GM12878 (cell line): Measurements from ENCODE around the gene RFX7. TPM values are rescaled to one million over a fixed set of nuclear protein-coding genes. Genes with fewer than 3 reads are reported as not detected.

Source experiments
- ASH2L ChIP-seq: fragments of 300-600, 200-600 bp; sonication (generic); IDR thresholded peaks from 2 replicates; pipeline ENCODE4 v1.6.1; 2017; ENCODE audit warnings: low read depth, mild to moderate bottlenecking, borderline replicate concordance
- ATF7 ChIP-seq: fragments of 450-650 bp; IDR thresholded peaks from 2 replicates; pipeline ENCODE4 v1.6.1; 2016; ENCODE audit warnings: low read depth, mild to moderate bottlenecking
- EED ChIP-seq: sonication (generic); IDR thresholded peaks from 2 replicates; pipeline ENCODE4 v1.6.1; 2016; ENCODE audit warnings: antibody characterized with exemption, low read depth
- EP300 ChIP-seq, 2 experiments: fragments of 150-350 bp in 1 of 2; IDR thresholded peaks; 2 replicates each; pipeline ENCODE4 v1.6.1; 2011 to 2012; ENCODE audit warnings: low read depth in 2 of 2, low read length in 2 of 2, borderline replicate concordance in 1 of 2, improper control_type of control experiment in 1 of 2, inconsistent platforms in 1 of 2; ENCODE audit not compliant: control insufficient read depth in 1 of 2
- FOXK2 ChIP-seq: fragments of 450-650 bp; IDR thresholded peaks from 2 replicates; pipeline ENCODE4 v1.6.1; 2017; ENCODE audit warnings: mild to moderate bottlenecking, moderate library complexity
- IRF4 ChIP-seq: IDR thresholded peaks from 2 replicates; pipeline ENCODE4 v1.6.1; 2011; ENCODE audit warnings: low read depth, low read length
- PAX8 ChIP-seq: fragments of 450-650 bp; IDR thresholded peaks from 2 replicates; pipeline ENCODE4 v1.6.1; 2017; ENCODE audit warnings: mild to moderate bottlenecking, moderate library complexity
- SIX5 ChIP-seq: IDR thresholded peaks from 2 replicates; pipeline ENCODE4 v1.6.1; 2011; ENCODE audit warnings: mild to moderate bottlenecking, low read depth, low read length, moderate library complexity; ENCODE audit not compliant: severe bottlenecking
- TCF12 ChIP-seq: IDR thresholded peaks from 2 replicates; pipeline ENCODE4 v1.6.1; 2011; ENCODE audit warnings: low read depth, mild to moderate bottlenecking, low read length
- ZNF207 ChIP-seq: fragments of 450-650 bp; IDR thresholded peaks from 2 replicates; pipeline ENCODE4 v1.6.1; 2014; ENCODE audit warnings: antibody characterized with exemption, mild to moderate bottlenecking, borderline replicate concordance
- polyA plus RNA-seq, 11 experiments: library from polyadenylated mRNA; depleted of rRNA in 4 of 11; unstranded in 6 of 11; stranded (reverse) in 5 of 11; fragments of >200 nt; fragmentation: Nextera tagmentation in 4 of 11; fragmentation: Illumina TruSeq in 1 of 11; extraction: Ambion mirVana in 4 of 11; extraction: Trizol in 1 of 11; gene quantifications; 1 replicate in 1 of 11; 2 replicates in 10 of 11; pipeline versions ENCODE4 v1.2.1 to v1.2.3, GENCODE V29; 2011 to 2016; ENCODE audit warnings: inconsistent platforms in 2 of 11, missing spikeins in 2 of 11, low read depth in 1 of 11
- total RNA-seq, 4 experiments: library from RNA; depleted of rRNA in 3 of 4; stranded (reverse); fragments of >200 nt in 3 of 4; fragmentation: Illumina TruSeq in 1 of 4; extraction: Trizol in 1 of 4; gene quantifications; 2 replicates each; pipeline versions ENCODE4 v1.2.1 to v1.2.3, GENCODE V29; 2013 to 2021
- TF ChIP-seq, protein P1 (sequence below): fragments of 450-650 bp; IDR thresholded peaks from 2 replicates; pipeline ENCODE4 v1.6.1; 2016; ENCODE audit warnings: mild to moderate bottlenecking
- TF ChIP-seq, protein P2 (sequence below): fragments of 450-650 bp; IDR thresholded peaks from 2 replicates; pipeline ENCODE4 v1.6.1; 2017; ENCODE audit warnings: mild to moderate bottlenecking
- TF ChIP-seq, protein P3 (sequence below): fragments of 450-650 bp; IDR thresholded peaks from 2 replicates; pipeline ENCODE4 v1.6.1; 2017; ENCODE audit warnings: mild to moderate bottlenecking, moderate library complexity
- TF ChIP-seq, protein P4 (sequence below): IDR thresholded peaks from 2 replicates; pipeline ENCODE4 v1.6.1; 2012; ENCODE audit warnings: mild to moderate bottlenecking, low read depth, low read length

The RFX7 gene
- total and polyA plus RNA-seq, 10 of the 15 experiments (the other 5 are each of a cell fraction or from before 2014, with no cell fraction given): 3.2 to 31.4 (median 10.7) TPM

DNA sequence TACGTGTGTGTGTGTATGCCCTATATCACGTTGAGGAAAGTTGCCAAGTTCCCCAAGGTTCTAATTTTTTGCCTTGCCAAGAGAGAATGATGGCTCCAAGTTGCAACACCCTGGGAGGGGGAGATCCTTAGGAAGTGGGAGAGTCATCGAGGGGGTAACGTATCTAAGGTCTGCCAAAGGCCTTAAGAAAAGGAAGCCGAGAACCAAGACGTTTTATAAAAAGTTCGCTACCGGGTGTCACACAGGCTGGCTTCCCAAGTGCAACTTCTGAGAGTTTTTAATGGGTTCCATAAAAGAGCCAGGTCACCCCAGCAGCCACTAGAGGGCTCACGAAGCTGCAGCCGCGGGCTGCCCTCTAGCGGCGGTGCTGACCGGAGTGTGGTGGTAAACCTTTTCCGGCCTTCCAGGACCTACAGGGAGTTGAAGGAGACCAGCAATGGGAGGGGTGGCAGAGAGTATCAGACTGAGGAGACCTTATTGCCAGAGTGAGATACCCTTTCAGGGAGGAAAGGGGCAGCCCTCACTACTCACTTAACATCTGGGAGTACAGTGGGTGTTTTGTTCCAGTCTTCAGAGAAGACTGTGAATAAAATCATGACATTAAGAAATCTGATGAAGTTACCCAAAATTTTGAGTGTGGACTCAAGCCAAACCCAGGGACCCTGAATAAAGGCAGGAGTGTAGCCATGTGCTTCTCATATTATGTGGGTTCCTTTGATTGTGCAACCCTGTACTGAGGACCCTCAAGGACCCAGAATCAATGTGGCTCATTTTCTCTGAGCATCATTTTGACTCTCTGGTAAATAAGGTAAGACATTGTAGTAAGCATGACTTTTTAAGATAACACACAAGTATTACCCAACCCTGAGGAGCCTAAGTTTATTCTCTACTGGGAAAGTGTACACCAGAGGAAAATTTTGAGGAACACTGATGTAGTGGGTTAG lies 2.5 kb upstream of the RFX7 start (continued):
- TF ChIP-seq, protein P1, sequence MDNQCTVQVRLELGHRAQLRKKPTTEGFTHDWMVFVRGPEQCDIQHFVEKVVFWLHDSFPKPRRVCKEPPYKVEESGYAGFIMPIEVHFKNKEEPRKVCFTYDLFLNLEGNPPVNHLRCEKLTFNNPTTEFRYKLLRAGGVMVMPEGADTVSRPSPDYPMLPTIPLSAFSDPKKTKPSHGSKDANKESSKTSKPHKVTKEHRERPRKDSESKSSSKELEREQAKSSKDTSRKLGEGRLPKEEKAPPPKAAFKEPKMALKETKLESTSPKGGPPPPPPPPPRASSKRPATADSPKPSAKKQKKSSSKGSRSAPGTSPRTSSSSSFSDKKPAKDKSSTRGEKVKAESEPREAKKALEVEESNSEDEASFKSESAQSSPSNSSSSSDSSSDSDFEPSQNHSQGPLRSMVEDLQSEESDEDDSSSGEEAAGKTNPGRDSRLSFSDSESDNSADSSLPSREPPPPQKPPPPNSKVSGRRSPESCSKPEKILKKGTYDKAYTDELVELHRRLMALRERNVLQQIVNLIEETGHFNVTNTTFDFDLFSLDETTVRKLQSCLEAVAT: peak; percentile 74; the same call in 1 of the 2 replicates
- TF ChIP-seq, protein P2, sequence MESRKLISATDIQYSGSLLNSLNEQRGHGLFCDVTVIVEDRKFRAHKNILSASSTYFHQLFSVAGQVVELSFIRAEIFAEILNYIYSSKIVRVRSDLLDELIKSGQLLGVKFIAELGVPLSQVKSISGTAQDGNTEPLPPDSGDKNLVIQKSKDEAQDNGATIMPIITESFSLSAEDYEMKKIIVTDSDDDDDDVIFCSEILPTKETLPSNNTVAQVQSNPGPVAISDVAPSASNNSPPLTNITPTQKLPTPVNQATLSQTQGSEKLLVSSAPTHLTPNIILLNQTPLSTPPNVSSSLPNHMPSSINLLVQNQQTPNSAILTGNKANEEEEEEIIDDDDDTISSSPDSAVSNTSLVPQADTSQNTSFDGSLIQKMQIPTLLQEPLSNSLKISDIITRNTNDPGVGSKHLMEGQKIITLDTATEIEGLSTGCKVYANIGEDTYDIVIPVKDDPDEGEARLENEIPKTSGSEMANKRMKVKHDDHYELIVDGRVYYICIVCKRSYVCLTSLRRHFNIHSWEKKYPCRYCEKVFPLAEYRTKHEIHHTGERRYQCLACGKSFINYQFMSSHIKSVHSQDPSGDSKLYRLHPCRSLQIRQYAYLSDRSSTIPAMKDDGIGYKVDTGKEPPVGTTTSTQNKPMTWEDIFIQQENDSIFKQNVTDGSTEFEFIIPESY: no peak
- TF ChIP-seq IRF4: peak; percentile 73
- peak; percentile 57; the same call in 1 of the 2 replicates for TF ChIP-seq TCF12
- no peak for TF ChIP-seq EP300 (IDR thresholded peaks at IDR 0.05; ENCODE audit: borderline replicate concordance in 1 of 2, control insufficient read depth in 1 of 2, low read depth in 2 of 2, low read length in 2 of 2)
- TF ChIP-seq ASH2L: no peak
- TF ChIP-seq, protein P3, sequence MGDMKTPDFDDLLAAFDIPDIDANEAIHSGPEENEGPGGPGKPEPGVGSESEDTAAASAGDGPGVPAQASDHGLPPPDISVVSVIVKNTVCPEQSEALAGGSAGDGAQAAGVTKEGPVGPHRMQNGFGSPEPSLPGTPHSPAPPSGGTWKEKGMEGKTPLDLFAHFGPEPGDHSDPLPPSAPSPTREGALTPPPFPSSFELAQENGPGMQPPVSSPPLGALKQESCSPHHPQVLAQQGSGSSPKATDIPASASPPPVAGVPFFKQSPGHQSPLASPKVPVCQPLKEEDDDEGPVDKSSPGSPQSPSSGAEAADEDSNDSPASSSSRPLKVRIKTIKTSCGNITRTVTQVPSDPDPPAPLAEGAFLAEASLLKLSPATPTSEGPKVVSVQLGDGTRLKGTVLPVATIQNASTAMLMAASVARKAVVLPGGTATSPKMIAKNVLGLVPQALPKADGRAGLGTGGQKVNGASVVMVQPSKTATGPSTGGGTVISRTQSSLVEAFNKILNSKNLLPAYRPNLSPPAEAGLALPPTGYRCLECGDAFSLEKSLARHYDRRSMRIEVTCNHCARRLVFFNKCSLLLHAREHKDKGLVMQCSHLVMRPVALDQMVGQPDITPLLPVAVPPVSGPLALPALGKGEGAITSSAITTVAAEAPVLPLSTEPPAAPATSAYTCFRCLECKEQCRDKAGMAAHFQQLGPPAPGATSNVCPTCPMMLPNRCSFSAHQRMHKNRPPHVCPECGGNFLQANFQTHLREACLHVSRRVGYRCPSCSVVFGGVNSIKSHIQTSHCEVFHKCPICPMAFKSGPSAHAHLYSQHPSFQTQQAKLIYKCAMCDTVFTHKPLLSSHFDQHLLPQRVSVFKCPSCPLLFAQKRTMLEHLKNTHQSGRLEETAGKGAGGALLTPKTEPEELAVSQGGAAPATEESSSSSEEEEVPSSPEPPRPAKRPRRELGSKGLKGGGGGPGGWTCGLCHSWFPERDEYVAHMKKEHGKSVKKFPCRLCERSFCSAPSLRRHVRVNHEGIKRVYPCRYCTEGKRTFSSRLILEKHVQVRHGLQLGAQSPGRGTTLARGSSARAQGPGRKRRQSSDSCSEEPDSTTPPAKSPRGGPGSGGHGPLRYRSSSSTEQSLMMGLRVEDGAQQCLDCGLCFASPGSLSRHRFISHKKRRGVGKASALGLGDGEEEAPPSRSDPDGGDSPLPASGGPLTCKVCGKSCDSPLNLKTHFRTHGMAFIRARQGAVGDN: 0 out of 2 replicates have a peak, but pooled peaks have one; percentile 43
- TF ChIP-seq, protein P4, sequence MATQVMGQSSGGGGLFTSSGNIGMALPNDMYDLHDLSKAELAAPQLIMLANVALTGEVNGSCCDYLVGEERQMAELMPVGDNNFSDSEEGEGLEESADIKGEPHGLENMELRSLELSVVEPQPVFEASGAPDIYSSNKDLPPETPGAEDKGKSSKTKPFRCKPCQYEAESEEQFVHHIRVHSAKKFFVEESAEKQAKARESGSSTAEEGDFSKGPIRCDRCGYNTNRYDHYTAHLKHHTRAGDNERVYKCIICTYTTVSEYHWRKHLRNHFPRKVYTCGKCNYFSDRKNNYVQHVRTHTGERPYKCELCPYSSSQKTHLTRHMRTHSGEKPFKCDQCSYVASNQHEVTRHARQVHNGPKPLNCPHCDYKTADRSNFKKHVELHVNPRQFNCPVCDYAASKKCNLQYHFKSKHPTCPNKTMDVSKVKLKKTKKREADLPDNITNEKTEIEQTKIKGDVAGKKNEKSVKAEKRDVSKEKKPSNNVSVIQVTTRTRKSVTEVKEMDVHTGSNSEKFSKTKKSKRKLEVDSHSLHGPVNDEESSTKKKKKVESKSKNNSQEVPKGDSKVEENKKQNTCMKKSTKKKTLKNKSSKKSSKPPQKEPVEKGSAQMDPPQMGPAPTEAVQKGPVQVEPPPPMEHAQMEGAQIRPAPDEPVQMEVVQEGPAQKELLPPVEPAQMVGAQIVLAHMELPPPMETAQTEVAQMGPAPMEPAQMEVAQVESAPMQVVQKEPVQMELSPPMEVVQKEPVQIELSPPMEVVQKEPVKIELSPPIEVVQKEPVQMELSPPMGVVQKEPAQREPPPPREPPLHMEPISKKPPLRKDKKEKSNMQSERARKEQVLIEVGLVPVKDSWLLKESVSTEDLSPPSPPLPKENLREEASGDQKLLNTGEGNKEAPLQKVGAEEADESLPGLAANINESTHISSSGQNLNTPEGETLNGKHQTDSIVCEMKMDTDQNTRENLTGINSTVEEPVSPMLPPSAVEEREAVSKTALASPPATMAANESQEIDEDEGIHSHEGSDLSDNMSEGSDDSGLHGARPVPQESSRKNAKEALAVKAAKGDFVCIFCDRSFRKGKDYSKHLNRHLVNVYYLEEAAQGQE: 0 out of 2 replicates have a peak, but pooled peaks have one; percentile 27
- peak; percentile 45 for TF ChIP-seq SIX5
- no peak for TF ChIP-seq PAX8
- peak; percentile 64; the same call in 1 of the 2 replicates for TF ChIP-seq ATF7
- TF ChIP-seq EED: peak; percentile 74
- peak; percentile 78; the same call in 1 of the 2 replicates for TF ChIP-seq ZNF207
- no peak for TF ChIP-seq FOXK2
